CD8-positive, alpha-beta memory T cell (primary cell): ENCODE measurements around the gene UPP2. TPM values are rescaled to one million over a fixed set of nuclear protein-coding genes. Genes with fewer than 3 reads are reported as not detected.

Experiments used
- CTCF ChIA-PET: fragments of 350-600 bp; sonication (Branson Sonifier 250); formaldehyde crosslinking; loops from one replicate; lab custom pipeline; 2021; ENCODE audit warnings: antibody characterized with exemption; lab: Charles Lee
- POLR2A ChIA-PET: fragments of 350-600 bp; sonication (Branson Sonifier 250); formaldehyde crosslinking; loops from one replicate; lab custom pipeline; 2021; ENCODE audit warnings: antibody characterized with exemption; lab: Charles Lee
- DNase-seq, 5 donors: peaks; one replicate each; pipeline versions ENCODE4 v3.0.0 to v3.0.0-alpha.2; 2020 to 2022; ENCODE audit warnings: mixed read lengths in 1 of 5
- H3K27ac ChIP-seq: one replicate; pipeline ENCODE4 v1.7.0; 2013; ENCODE audit warnings: low read depth, mild to moderate bottlenecking, low read length, moderate library complexity
- H3K27me3 ChIP-seq: 2 replicates; pipeline ENCODE4 v1.7.0; 2013; ENCODE audit warnings: low read length, mild to moderate bottlenecking; ENCODE audit not compliant: insufficient read depth, poor library complexity, severe bottlenecking
- H3K36me3 ChIP-seq: 2 replicates; pipeline ENCODE4 v1.7.0; 2013; ENCODE audit warnings: mild to moderate bottlenecking, low read length, moderate library complexity; ENCODE audit not compliant: insufficient read depth
- H3K4me1 ChIP-seq: 2 replicates; pipeline ENCODE4 v1.7.0; 2013; ENCODE audit warnings: mild to moderate bottlenecking, low read length, moderate library complexity; ENCODE audit not compliant: insufficient read depth
- H3K4me3 ChIP-seq: 2 replicates; pipeline ENCODE4 v1.7.0; 2013; ENCODE audit warnings: mild to moderate bottlenecking, low read length
- H3K9me3 ChIP-seq: 2 replicates; pipeline ENCODE4 v1.7.0; 2013; ENCODE audit warnings: mild to moderate bottlenecking, low read length
- H3K27ac Mint-ChIP-seq, 8 donors: one replicate each; pipeline ENCODE4 v1.8.0; 2020 to 2021; ENCODE audit warnings: mixed read lengths in 8 of 8, mild to moderate bottlenecking in 6 of 8, inconsistent platforms in 3 of 8, moderate library complexity in 3 of 8
- H3K27me3 Mint-ChIP-seq, 2 donors: one replicate each; pipeline ENCODE4 v1.8.0; 2020 to 2021; ENCODE audit warnings: mixed read lengths in 2 of 2, mild to moderate bottlenecking in 1 of 2, moderate library complexity in 1 of 2
- H3K36me3 Mint-ChIP-seq, 3 donors: one replicate each; pipeline ENCODE4 v1.8.0; 2020 to 2021; ENCODE audit warnings: mixed read lengths in 3 of 3, inconsistent platforms in 1 of 3, mild to moderate bottlenecking in 1 of 3
- H3K4me1 Mint-ChIP-seq, 3 donors: one replicate each; pipeline ENCODE4 v1.8.0; 2020 to 2021; ENCODE audit warnings: mixed read lengths in 3 of 3, inconsistent platforms in 1 of 3, mild to moderate bottlenecking in 1 of 3
- H3K4me3 Mint-ChIP-seq, 7 donors: one replicate each; pipeline ENCODE4 v1.8.0; 2020 to 2021; ENCODE audit warnings: mixed read lengths in 7 of 7, mild to moderate bottlenecking in 6 of 7, moderate library complexity in 4 of 7, inconsistent platforms in 2 of 7
- H3K9me3 Mint-ChIP-seq, 5 donors: one replicate each; pipeline ENCODE4 v1.8.0; 2020 to 2022; ENCODE audit warnings: mixed read lengths in 5 of 5, mild to moderate bottlenecking in 3 of 5, moderate library complexity in 2 of 5, inconsistent platforms in 1 of 5
- polyA plus RNA-seq: library from polyadenylated mRNA; unstranded; fragments of 300-500 nt; fragmentation: Illumina TruSeq; gene quantifications from one replicate; pipeline ENCODE4 v1.2.3, GENCODE V29; 2021
- total RNA-seq, 2 experiments: library from RNA; stranded (reverse); gene quantifications; one replicate each; pipeline ENCODE4 v1.2.3, GENCODE V29; 2021

UPP2 gene
- total and polyA plus RNA-seq, 3 experiments from 2014 or later: not detected

DNA sequence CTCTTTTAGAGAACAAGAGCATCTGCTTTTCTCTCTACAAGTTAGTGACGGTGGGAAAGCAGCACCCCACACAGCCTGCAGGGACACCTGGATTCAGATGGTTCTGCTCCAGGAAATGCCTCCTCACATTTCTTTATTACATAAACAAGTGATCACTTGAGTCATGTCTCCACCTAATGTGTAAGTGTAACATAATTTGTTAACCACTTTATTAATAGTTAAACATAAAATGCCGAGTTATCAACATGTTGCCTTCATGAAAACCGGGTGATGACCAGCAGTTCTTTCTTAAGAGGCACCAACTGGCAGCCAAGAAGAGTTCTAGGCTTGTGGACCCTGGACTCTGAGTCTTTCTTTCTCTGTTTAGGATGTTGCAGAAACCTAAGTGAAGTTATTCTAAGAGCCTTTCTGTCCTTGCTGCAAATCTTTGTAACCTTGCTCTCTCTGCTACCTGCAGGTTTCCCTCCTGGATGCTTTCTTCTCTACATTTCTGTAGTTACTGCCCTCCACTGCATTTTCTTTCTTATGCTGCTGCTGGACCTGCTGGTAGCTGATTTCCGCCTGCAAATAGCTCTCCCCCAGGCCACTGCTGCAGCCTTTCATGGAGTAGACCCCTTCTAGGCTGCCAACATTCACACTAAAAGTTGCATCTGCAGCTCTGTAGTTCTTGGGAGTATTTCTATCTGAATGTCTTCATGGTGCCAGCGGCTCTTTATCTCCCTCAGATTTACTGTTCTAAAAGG lies 24.3 kb downstream of the UPP2 start:
- CTCF ChIA-PET: no interaction called here
- Mint-ChIP-seq H3K9me3 (peaks cover 0 to 1% (median 0%) of the 10 kb centered on the region in 5 donors), H3K4me3 (no peak overlapping the region), H3K4me1 (no peaks in the 10 kb centered on the region), H3K27me3 (peaks cover 5% of the 10 kb centered on the region in 2 donors), H3K27ac (no peak overlapping the region), H3K36me3 (no peaks in the 10 kb centered on the region)
- POLR2A ChIA-PET: no interaction called here
- Histone ChIP-seq H3K27ac (no peak overlapping the region), H3K9me3 (no peaks in the 10 kb centered on the region), H3K27me3 (no peaks in the 10 kb centered on the region), H3K4me1 (no peaks in the 10 kb centered on the region), H3K4me3 (no peak overlapping the region), H3K36me3 (no peaks in the 10 kb centered on the region)
- DNase-seq: no peak

DNA sequence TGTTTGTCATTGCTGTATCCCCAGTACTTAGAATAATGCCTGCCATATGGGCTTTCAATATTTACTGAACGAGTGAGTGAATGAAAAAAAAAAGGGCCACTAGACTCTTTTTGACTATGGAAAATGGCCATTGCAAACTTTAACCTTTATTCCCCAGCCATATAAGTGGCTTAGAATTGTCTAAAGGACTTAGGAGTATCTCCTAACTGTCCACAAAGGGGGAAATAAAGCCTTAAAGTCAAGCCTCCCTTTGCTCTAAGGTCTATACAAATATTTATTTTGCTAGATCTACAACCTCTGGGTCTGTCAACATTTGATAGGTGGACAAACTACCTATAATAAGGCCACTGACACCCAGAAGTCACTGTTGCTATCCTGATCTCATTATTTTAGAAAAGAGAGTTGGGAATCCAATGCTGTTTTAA lies 25.7 kb downstream of the UPP2 start:
- H3K27ac Mint-ChIP-seq: no peak overlapping the region
- Histone ChIP-seq H3K36me3 (no peaks in the 10 kb centered on the region), H3K9me3 (no peaks in the 10 kb centered on the region), H3K4me3 (no peak overlapping the region), H3K27ac (no peak overlapping the region), H3K4me1 (no peaks in the 10 kb centered on the region), H3K27me3 (no peaks in the 10 kb centered on the region)
- no peaks in the 10 kb centered on the region for H3K4me1 Mint-ChIP-seq
- peaks cover 5 to 9% of the 10 kb centered on the region in 2 donors for H3K27me3 Mint-ChIP-seq
- H3K9me3 Mint-ChIP-seq: peaks cover 0 to 1% (median 0%) of the 10 kb centered on the region in 5 donors
- ChIA-PET CTCF (no interaction called here), POLR2A (no interaction called here)
- DNase-seq: no peak
- H3K4me3 Mint-ChIP-seq: no peak overlapping the region
- H3K36me3 Mint-ChIP-seq: no peaks in the 10 kb centered on the region

DNA sequence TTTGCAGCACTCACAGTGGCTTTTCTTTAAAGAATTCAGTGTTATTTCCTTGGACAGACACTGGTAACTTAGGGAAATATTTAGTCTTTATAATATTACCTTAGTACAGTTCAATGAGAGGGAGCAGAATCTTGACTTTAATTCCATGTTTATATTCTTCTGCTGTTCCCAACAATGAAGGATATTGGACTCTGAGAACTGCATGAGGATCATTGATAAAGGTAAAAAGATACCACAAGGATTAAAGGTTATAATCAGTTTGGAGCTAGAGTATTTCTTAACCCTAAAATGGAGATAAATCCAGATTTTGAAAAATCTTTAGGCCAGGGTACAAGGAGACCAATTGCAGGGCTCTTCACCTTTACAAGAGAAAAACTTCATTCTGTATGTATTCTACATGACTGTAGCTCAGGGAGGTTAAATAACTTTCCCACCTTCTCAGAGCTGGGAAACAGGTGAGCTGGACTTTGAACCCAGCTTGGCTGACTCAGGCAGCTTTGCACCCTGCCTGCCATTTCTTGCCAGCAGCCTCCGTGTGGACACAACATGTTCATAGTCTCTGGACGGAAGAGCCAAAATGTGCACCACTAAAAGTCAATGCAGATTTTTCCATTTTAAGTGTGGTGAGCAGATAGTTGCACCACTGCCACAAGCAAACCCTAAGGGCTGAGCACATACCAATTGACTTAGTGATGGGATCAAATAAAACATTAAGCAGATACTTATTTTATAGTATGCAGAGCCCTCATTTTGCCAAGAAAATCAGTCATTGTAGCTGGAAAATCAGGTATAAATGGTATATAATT lies 26.7 kb downstream of the UPP2 start:
- H3K4me1 ChIP-seq: no peaks in the 10 kb centered on the region
- no peak overlapping the region for H3K27ac ChIP-seq
- no peak for DNase-seq
- H3K27me3 ChIP-seq: no peaks in the 10 kb centered on the region
- H3K4me1 Mint-ChIP-seq: no peaks in the 10 kb centered on the region
- no peaks in the 10 kb centered on the region for H3K9me3 Mint-ChIP-seq
- H3K27me3 Mint-ChIP-seq: peaks cover 3 to 11% of the 10 kb centered on the region in 2 donors
- H3K9me3 ChIP-seq: no peaks in the 10 kb centered on the region
- no peak overlapping the region for H3K4me3 Mint-ChIP-seq
- H3K27ac Mint-ChIP-seq: no peak overlapping the region
- H3K36me3 Mint-ChIP-seq: no peaks in the 10 kb centered on the region
- ChIA-PET POLR2A (no interaction called here), CTCF (no interaction called here)
- H3K36me3 ChIP-seq: no peaks in the 10 kb centered on the region
- H3K4me3 ChIP-seq: no peak overlapping the region

DNA sequence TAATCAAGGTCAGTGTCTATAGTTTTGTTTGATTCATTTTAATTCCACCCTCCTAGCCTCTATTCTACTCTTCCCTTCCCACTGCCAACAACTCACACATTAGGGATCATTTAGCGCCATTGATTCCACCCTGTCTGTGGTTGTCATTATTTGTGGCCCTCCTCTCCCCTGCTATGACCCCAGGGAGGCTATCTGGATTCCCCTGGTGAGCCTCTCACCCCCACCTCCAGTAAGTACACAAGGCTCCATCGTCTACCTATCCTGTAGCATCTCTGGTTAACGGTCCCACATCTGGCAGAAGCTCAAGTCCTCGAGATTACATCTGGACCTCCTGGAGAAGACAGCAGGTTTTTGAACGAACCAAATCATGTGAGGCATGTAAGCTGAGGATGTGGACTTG lies 27.4 kb downstream of the UPP2 start:
- Mint-ChIP-seq H3K4me1 (no peaks in the 10 kb centered on the region), H3K9me3 (no peaks in the 10 kb centered on the region), H3K36me3 (no peaks in the 10 kb centered on the region), H3K27me3 (peaks cover 3 to 8% of the 10 kb centered on the region in 2 donors), H3K27ac (peak overlapping the region in 1 of 8 donors; percentile 27), H3K4me3 (no peak overlapping the region)
- Histone ChIP-seq H3K4me1 (no peaks in the 10 kb centered on the region), H3K36me3 (no peaks in the 10 kb centered on the region), H3K27me3 (no peaks in the 10 kb centered on the region), H3K9me3 (no peaks in the 10 kb centered on the region), H3K27ac (no peak overlapping the region), H3K4me3 (no peak overlapping the region)
- no peak for DNase-seq
- POLR2A ChIA-PET: no interaction called here
- CTCF ChIA-PET: no interaction called here

DNA sequence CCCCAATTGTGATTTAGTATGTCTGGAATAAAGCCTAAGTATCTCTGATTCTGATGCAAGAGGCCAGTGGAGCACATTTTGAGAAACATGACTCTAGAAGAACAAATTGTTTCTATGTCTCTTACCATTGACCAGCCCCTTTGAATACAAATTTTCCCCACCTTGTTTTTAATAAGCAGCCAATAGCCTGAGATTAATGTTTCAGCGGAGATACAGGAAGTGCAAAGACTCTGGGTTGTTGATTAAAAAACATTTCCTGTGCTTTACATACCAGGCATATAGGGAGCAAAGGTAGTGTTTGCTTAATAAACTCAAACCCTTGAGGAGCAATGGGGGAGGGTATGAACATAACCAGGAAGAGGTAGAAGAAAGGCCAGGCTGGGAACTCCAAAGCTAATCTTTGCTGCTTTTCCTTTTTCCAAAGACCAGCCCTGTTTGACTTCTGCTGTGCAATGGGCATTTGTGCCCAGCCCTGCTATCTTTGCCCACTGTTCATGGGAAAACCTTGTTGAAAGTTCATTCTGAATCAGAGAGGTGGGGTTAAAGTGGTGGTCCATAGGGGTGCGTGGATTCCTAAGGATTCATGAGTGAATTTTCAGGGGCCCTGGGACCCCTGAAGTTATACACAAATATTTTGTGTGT lies 29.3 kb downstream of the UPP2 start:
- POLR2A ChIA-PET: no interaction called here
- Mint-ChIP-seq H3K27ac (no peak overlapping the region), H3K9me3 (no peaks in the 10 kb centered on the region), H3K36me3 (no peaks in the 10 kb centered on the region), H3K4me1 (no peaks in the 10 kb centered on the region), H3K4me3 (no peak overlapping the region), H3K27me3 (peaks cover 3 to 8% of the 10 kb centered on the region in 2 donors)
- H3K27ac ChIP-seq: no peak overlapping the region
- no peaks in the 10 kb centered on the region for H3K27me3 ChIP-seq
- H3K9me3 ChIP-seq: no peaks in the 10 kb centered on the region
- H3K4me1 ChIP-seq: no peaks in the 10 kb centered on the region
- H3K36me3 ChIP-seq: no peaks in the 10 kb centered on the region
- no peak overlapping the region for H3K4me3 ChIP-seq
- CTCF ChIA-PET: interaction anchor here (0.9 kb wide), 1 partner anchor 13 kb away, joined by 3 read pairs; no protein-coding TSS in a partner anchor
- no peak for DNase-seq

DNA sequence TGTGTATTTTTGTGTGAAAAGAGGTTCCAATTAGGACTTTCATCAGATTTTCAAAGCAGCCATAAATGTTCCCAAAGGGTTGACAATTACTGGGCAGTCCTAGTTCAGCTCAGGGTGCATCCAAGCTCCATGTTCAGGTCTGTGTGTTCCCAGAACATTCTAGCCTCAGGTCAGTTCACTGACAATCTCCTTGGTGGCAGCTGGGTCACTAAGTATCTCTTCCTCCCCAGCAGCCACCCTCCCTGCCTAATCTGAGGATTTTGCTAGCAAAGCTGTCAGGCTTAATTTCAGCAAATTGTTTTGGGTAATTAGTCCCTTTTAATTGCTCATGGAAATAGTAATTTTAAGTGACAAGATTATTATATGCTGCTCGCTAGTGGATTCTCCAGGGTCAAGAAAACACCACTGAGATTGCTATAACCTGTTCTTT lies 29.8 kb downstream of the UPP2 start:
- H3K9me3 Mint-ChIP-seq: no peaks in the 10 kb centered on the region
- no peaks in the 10 kb centered on the region for H3K4me1 Mint-ChIP-seq
- no peak overlapping the region for H3K4me3 ChIP-seq
- H3K9me3 ChIP-seq: no peaks in the 10 kb centered on the region
- no peak overlapping the region for H3K27ac Mint-ChIP-seq
- no peaks in the 10 kb centered on the region for H3K36me3 Mint-ChIP-seq
- no peak for DNase-seq
- no peaks in the 10 kb centered on the region for H3K4me1 ChIP-seq
- H3K27me3 ChIP-seq: no peaks in the 10 kb centered on the region
- CTCF ChIA-PET: interaction anchor here (0.9 kb wide), 1 partner anchor 12 kb away, joined by 3 read pairs; no protein-coding TSS in a partner anchor
- H3K36me3 ChIP-seq: no peaks in the 10 kb centered on the region
- H3K4me3 Mint-ChIP-seq: no peak overlapping the region
- H3K27ac ChIP-seq: no peak overlapping the region
- peaks cover 3 to 9% of the 10 kb centered on the region in 2 donors for H3K27me3 Mint-ChIP-seq
- POLR2A ChIA-PET: no interaction called here

DNA sequence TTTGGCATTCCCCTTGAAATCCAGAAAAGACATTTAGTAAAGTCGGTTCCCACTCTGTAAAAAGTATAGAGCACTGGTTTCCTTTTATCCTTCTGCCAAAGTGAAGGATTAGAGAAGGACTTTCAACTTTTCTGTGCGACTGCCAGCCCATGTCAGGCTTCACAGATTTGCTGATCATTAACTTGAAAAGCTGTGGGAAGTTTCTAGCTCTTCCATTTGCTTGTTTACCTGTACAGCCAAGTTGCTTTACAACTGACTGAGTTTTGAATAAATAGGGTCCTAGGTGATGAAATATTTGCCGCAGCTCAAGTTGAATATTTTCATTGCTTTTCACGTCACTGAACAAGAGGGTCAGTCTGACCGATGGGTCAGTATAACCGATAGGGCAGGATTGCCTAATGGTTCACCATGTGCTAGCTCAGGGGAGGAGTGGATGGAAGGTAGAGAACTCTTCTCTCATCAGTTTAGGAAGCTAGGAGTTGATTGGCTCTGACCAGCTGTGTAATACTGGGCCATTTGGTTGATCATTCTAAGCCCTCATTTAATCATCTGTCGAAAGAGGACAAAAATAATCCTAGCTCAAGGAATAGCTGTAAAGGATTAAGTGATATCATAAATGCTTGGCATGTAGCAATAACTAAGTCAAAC lies 30.4 kb downstream of the UPP2 start:
- H3K4me1 Mint-ChIP-seq: no peaks in the 10 kb centered on the region
- Histone ChIP-seq H3K9me3 (no peaks in the 10 kb centered on the region), H3K4me1 (no peaks in the 10 kb centered on the region), H3K4me3 (no peak overlapping the region), H3K27ac (no peak overlapping the region), H3K27me3 (no peaks in the 10 kb centered on the region), H3K36me3 (no peaks in the 10 kb centered on the region)
- no peaks in the 10 kb centered on the region for H3K9me3 Mint-ChIP-seq
- DNase-seq: no peak
- peaks cover 3 to 12% of the 10 kb centered on the region in 2 donors for H3K27me3 Mint-ChIP-seq
- no peak overlapping the region for H3K27ac Mint-ChIP-seq
- no peaks in the 10 kb centered on the region for H3K36me3 Mint-ChIP-seq
- POLR2A ChIA-PET: no interaction called here
- no peak overlapping the region for H3K4me3 Mint-ChIP-seq
- CTCF ChIA-PET: interaction anchor here (0.9 kb wide), 1 partner anchor 12 kb away, joined by 3 read pairs; no protein-coding TSS in a partner anchor
